Measurements from ENCODE around the gene MIPOL1. TPM values are rescaled to one million over a fixed set of nuclear protein-coding genes. Genes with fewer than 3 reads are reported as not detected.

Gene MIPOL1
- total and polyA plus RNA-seq, 2 of the 4 experiments (the other 2 are of a cell fraction), result 2.7 to 5.9 TPM

- no TSS peak for BruUV-seq (replicated peaks)
- intact Hi-C loops (cut with micrococcal nuclease) (no loop called here), dilution Hi-C loops (cut with HindIII; ENCODE audit: low sequenced_read_pairs, unreplicated experiment) (no loop called here), in situ Hi-C loops (cut with MboI; ENCODE audit: low sequenced_read_pairs) (no loop called here)
- Histone ChIP-seq H4K5ac (ENCODE audit: low read depth, low read length) (no peak overlapping the region), H3K23ac (ENCODE audit: low read depth, low read length) (no peak overlapping the region), H3K4me1 (ENCODE audit: control insufficient read depth, insufficient read depth, low read length) (no peaks in the 10 kb centered on the region), H3K4me2 (ENCODE audit: low read depth, low read length) (no peak overlapping the region), H3K18ac (ENCODE audit: low read depth, low read length) (no peak overlapping the region), H4K20me1 (ENCODE audit: insufficient read depth, low read length) (no peaks in the 10 kb centered on the region), H2AFZ (replicated peaks; ENCODE audit: low read length, poor library complexity) (no peak overlapping the region), H3K36me3 (ENCODE audit: control insufficient read depth, insufficient read depth, low read length) (no peaks in the 10 kb centered on the region), H3K14ac (replicated peaks; ENCODE audit: low read depth, low read length) (no peak overlapping the region), H3K4ac (ENCODE audit: low read depth, low read length) (no peak overlapping the region), H2BK15ac (ENCODE audit: low read depth, low read length) (no peak overlapping the region), H3K9ac (ENCODE audit: low read depth, low read length) (no peak overlapping the region), H3K27ac (ENCODE audit: insufficient read depth, low read length) (no peak overlapping the region), H3K79me1 (ENCODE audit: low read depth in 1 of 2, low read length in 2 of 2) (no peaks in the 10 kb centered on the region), H2BK120ac (ENCODE audit: low read depth, low read length) (no peak overlapping the region), H2BK20ac (ENCODE audit: low read depth, low read length) (no peak overlapping the region), H3K9me3 (ENCODE audit: control insufficient read depth, insufficient read depth, low read length) (no peaks in the 10 kb centered on the region), H2AK5ac (ENCODE audit: low read depth, low read length) (no peak overlapping the region), H3K56ac (ENCODE audit: extremely low read depth, insufficient read depth, low read length) (no peak overlapping the region), H4K8ac (ENCODE audit: low read depth in 2 of 2, low read length in 2 of 2) (no peak overlapping the region), H3K27me3 (ENCODE audit: control insufficient read depth, insufficient read depth, low read length) (no peaks in the 10 kb centered on the region), H2BK5ac (ENCODE audit: low read depth, low read length, poor library complexity, severe bottlenecking) (no peak overlapping the region), H2AK9ac (replicated peaks; ENCODE audit: low read depth, low read length, poor library complexity) (no peak overlapping the region), H3K9me1 (ENCODE audit: insufficient read depth, low read length) (no peaks in the 10 kb centered on the region), H4K91ac (ENCODE audit: insufficient read depth, low read depth, low read length) (no peak overlapping the region), H3K4me3 (ENCODE audit: insufficient read depth, low read depth, low read length) (no peak overlapping the region)
- TF ChIP-seq MXI1 (IDR thresholded peaks at IDR 0.05; ENCODE audit: borderline replicate concordance, low read depth, low read length), result no peak
- no peak for TF ChIP-seq RAD21 (IDR thresholded peaks at IDR 0.05; ENCODE audit: low read length)
- TF ChIP-seq RFX5 (IDR thresholded peaks at IDR 0.05; ENCODE audit: low read depth, low read length), result no peak
- TF ChIP-seq SMC3 (IDR thresholded peaks at IDR 0.05; ENCODE audit: low read depth, low read length), result no peak
- no peak for TF ChIP-seq CHD1 (IDR thresholded peaks at IDR 0.05; ENCODE audit: low read depth, low read length)
- no peak for DNase-seq
- ATAC-seq (ENCODE audit: low read depth), result no peak
- CTCF ChIA-PET, result no interaction called here
- POLR2A ChIA-PET (ENCODE audit: unreplicated experiment), result no interaction called here
Observed at GRCh38 chr14:37185670-37186069, 12.1 kb upstream of the MIPOL1 start.
